ENCODE measurements around the gene ASIC2.

The ASIC2 gene

DNA sequence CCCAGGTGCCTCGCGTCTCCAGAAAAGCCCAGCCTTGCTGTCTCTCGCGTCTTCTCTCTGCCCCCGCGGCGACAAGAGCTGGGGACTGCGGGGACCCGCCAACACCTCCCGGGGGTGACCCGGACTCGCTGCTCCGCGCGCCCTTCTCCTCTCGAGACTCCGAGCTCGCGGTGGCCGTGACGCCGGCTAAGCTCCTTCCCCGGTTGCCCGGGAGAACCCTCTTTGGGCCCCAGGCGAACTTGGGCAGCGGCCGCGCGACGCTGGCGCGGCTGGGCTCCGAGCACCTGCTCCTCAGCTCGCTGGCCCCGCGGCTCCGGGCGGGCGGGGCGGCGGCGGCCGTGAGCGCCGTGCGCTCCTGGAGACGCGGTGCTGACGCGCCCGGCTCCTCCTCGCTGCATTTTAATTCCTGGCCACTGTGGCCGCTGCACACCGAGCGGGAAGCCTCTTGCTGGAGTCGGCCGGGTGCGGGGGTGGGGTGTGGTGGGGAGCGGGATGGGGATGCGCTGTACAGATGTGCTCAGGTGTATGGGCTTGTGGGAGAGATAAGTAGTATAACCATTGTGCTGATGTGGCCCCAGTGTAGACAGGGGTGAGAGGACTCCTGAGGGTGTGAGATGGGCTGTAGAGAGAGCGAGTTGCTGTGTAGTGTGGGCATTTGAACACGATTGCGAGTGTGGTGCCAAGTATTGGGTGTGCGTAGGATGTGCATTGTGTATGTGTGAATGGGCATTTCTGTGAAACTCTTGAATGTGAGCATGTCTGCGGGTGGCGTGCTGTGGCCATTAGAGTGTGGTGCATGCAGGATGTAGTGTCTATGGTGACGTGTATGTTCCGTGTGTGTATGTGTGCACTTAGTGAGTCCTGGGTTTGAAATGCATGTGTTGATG lies at the start of gene ASIC2:
Gene ASIC2 (minus strand): TSS at position 315 of the 887 bp plus-strand sequence.
- TF ChIP-seq, protein P1, sequence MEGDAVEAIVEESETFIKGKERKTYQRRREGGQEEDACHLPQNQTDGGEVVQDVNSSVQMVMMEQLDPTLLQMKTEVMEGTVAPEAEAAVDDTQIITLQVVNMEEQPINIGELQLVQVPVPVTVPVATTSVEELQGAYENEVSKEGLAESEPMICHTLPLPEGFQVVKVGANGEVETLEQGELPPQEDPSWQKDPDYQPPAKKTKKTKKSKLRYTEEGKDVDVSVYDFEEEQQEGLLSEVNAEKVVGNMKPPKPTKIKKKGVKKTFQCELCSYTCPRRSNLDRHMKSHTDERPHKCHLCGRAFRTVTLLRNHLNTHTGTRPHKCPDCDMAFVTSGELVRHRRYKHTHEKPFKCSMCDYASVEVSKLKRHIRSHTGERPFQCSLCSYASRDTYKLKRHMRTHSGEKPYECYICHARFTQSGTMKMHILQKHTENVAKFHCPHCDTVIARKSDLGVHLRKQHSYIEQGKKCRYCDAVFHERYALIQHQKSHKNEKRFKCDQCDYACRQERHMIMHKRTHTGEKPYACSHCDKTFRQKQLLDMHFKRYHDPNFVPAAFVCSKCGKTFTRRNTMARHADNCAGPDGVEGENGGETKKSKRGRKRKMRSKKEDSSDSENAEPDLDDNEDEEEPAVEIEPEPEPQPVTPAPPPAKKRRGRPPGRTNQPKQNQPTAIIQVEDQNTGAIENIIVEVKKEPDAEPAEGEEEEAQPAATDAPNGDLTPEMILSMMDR (IDR thresholded peaks at IDR 0.05; ENCODE audit: insufficient read depth, low read depth, low read length, missing control alignments), result peak; percentile 21
- peak; percentile 74 for DNase-seq (ENCODE audit: low read depth)
- H3K4me3 ChIP-seq (ENCODE audit: low read length), result peak within 1 kb of the TSS; percentile 37

DNA sequence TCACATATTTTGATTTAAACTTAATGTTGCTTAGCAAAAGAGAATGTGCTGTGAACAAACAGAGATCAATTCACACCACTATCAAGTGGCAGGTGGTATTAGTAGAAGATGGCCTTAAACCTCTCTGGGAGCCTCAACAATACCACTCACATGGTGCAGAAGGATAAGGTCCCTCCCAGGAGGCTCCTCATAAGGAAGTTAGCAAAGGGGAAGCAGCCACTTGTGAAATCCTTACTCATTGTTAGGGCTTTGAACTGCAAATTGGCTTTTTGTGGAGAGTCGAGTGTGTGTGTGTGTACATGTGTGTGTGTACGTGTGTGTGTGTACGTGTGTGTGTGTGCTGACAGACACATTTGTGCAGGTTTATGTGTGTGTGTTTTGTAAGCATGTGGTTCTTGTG lies 48.9 kb upstream of the ASIC2 start:
- TF ChIP-seq, protein P1 (IDR thresholded peaks at IDR 0.05; ENCODE audit: insufficient read depth, low read depth, low read length, missing control alignments), result no peak
- no peak for DNase-seq (ENCODE audit: low read depth)
- H3K4me3 ChIP-seq (ENCODE audit: low read length), result no peak overlapping the region

DNA sequence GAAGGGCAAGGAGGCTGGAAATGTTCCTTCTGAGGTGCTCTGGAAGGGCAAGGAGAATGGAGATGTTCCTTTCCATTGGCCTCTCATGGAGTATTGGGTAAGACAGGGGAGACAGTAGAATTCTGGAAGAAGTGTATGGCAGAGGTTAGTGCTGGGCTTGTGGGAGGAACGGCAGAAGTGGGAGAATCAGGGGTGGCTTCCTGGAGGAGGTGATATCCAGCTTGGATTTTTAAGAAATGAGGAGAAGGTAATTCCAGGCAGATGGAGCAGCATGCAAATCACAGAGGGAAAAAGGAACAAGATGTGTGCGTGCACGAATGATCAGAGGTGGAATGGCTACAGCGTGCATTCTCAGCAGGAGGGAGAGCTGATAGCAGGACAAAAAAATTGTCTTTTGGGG lies 45.1 kb upstream of the ASIC2 start:
- H3K4me3 ChIP-seq (ENCODE audit: low read length), result no peak overlapping the region
- TF ChIP-seq, protein P1 (IDR thresholded peaks at IDR 0.05; ENCODE audit: insufficient read depth, low read depth, low read length, missing control alignments), result no peak
- DNase-seq (ENCODE audit: low read depth), result no peak

DNA sequence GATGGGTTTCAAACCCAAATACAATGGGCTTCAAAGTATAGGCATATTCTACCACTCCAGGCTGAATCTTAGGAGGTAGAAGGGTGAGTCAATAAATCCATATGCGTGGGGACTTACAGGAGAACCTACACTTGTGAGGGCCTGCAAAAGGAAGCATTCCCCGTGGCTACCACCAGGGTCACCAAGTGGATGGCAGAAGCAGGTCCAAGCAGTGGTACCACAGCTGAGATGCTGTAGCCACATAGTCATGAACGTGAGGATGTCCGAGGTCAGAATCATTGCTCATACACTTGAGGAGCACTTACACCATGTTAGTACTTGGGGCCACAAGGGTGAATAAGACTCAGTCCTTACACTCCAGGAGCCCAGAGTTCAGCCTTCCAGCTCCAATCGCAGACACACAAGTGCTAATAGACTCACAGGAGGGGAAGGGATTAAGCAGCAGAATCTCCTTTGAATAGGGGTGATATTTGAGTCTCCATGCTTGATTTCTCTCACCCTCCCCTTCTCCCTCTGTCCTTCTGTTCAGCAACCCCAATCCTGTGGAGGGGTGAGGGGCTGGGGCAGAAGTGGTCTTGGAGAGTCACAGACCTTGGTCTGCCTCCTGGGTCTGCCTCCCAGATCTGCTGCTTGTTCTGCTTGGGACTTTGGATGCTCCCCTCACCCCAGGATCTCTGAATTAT lies 42.5 kb upstream of the ASIC2 start:
- DNase-seq (ENCODE audit: low read depth), result no peak
- H3K4me3 ChIP-seq (ENCODE audit: low read length), result no peak overlapping the region
- TF ChIP-seq, protein P1 (IDR thresholded peaks at IDR 0.05; ENCODE audit: insufficient read depth, low read depth, low read length, missing control alignments), result no peak

DNA sequence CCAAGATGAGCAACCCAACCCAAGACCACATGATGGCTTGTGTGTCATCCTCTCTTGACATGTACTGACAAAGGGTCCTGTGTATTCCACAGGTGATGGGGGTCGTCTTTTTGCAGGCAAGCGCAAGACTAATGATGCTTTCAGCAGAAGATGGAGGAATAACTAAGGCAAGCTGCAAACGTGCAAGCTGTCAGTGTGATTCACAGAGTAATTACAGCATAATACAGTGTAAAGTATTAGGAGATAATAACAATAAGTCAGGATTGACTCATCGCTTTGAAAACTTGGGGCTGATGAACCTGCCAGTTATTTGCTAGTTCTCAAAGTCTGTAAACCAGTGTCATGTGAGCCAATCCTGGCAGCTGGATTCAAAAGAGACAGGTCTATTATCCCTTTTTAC lies 41.6 kb upstream of the ASIC2 start:
- DNase-seq (ENCODE audit: low read depth), result peak; percentile 44
- H3K4me3 ChIP-seq (ENCODE audit: low read length), result no peak overlapping the region
- TF ChIP-seq, protein P1 (IDR thresholded peaks at IDR 0.05; ENCODE audit: insufficient read depth, low read depth, low read length, missing control alignments), result no peak

DNA sequence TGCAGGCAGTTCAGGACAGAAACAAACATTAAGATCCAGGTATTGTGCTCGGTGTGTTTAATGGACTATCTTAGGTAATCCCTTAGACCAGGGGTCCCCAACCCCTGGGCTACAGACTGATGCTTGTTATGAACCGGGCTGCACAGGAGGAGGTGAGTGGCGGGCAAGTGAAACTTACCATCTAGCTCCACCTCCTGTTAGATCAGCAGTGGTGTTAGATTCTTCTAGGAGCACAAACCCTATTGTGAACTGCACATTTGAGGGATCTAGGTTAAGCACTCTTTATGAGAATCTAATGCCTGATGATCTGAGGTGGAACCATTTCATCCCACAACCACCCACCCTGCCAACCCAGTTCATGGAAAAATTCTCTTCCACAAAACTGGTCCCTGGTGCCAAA lies 37.8 kb upstream of the ASIC2 start:
- no peak for DNase-seq (ENCODE audit: low read depth)
- TF ChIP-seq, protein P1 (IDR thresholded peaks at IDR 0.05; ENCODE audit: insufficient read depth, low read depth, low read length, missing control alignments), result no peak
- H3K4me3 ChIP-seq (ENCODE audit: low read length), result no peak overlapping the region
